Heart left ventricle (tissue), 16 donors: ENCODE measurements around the gene G6PC1. TPM values are rescaled to one million over a fixed set of nuclear protein-coding genes. Genes with fewer than 3 reads are reported as not detected.
"Not testable (repeated sequence)": the region's sequence is repeated elsewhere in the genome, so short reads cannot be mapped to it uniquely, and the experiment has no call there.

ENCODE experiments used
- ATAC-seq, 4 donors: fragments of 200-7000 bp; cut with Tn5 transposase; one replicate each; pipeline ENCODE4 v1.9.1; 2020 to 2022; ENCODE audit warnings: moderate library complexity in 4 of 4, mild to moderate bottlenecking in 3 of 4, moderate number of reproducible peaks in 1 of 4
- DNase-seq, 5 donors: peaks; one replicate each; pipeline ENCODE4 v3.0.0-alpha.2; 2020
- H3K27ac ChIP-seq, 12 donors: fragments of 200-600 bp; sonication (generic) in 4 of 12; one replicate each; pipeline versions ENCODE4 v1.5.0 to v1.8.0; 2016 to 2022; ENCODE audit warnings: mild to moderate bottlenecking in 2 of 12
- H3K27me3 ChIP-seq, 9 donors: fragments of 200-600 bp; sonication (generic) in 2 of 9; one replicate each; pipeline versions ENCODE4 v1.5.1 to v1.8.0; 2016 to 2022; ENCODE audit warnings: mild to moderate bottlenecking in 3 of 9
- H3K36me3 ChIP-seq, 9 donors: fragments of 200-600 bp; sonication (generic) in 2 of 9; one replicate each; pipeline versions ENCODE4 v1.5.0 to v1.8.0; 2018 to 2022; ENCODE audit warnings: mild to moderate bottlenecking in 2 of 9
- H3K4me1 ChIP-seq, 12 donors: fragments of 200-600 bp; sonication (generic) in 4 of 12; one replicate each; pipeline versions ENCODE4 v1.5.0 to v1.8.0; 2016 to 2022; ENCODE audit warnings: mild to moderate bottlenecking in 3 of 12
- H3K4me3 ChIP-seq, 12 donors: fragments of 200-600 bp; sonication (generic) in 4 of 12; one replicate each; pipeline versions ENCODE4 v1.5.0 to v1.8.0; 2017 to 2022; ENCODE audit warnings: mild to moderate bottlenecking in 9 of 12, moderate library complexity in 4 of 12
- H3K9me3 ChIP-seq, 12 donors: fragments of 200-600 bp; sonication (generic) in 4 of 12; one replicate each; pipeline versions ENCODE4 v1.5.0 to v1.8.0; 2016 to 2022; ENCODE audit warnings: mild to moderate bottlenecking in 1 of 12
- POLR2A ChIP-seq, 2 donors: fragments of 450-650 bp; IDR thresholded peaks; one replicate each; pipeline ENCODE4 v1.6.1; 2017; ENCODE audit warnings: antibody characterized with exemption in 2 of 2, mild to moderate bottlenecking in 2 of 2, moderate library complexity in 2 of 2
- WGBS, 4 donors: extraction: QIAGEN DNeasy Blood & Tissue Kit in 2 of 4; methylation state at CpG; one replicate each; pipeline versions ENCODE4 v1.1.5 to v1.1.7; 2013 to 2018; 5-methylcytosine and 5-hydroxymethylcytosine counted together
- intact Hi-C, 10 donors: fragments of 100-400 bp; cut with DNase I; formaldehyde crosslinking; loops; one replicate each; pipeline versions ENCODE4 v1.11.1 to v1.14.2; 2022
- long read RNA-seq, 3 donors: library from polyadenylated mRNA; unstranded; transcript quantifications; one replicate each; pipeline ENCODE4 v2.0.0, GENCODE V29; 2020 to 2021
- polyA plus RNA-seq, 2 donors: library from polyadenylated mRNA; stranded (reverse); fragments of 200-250 nt; gene quantifications; one replicate each; pipeline ENCODE4 v1.2.3, GENCODE V29; 2013
- total RNA-seq, 9 donors: library from RNA; depleted of rRNA in 2 of 9; stranded (reverse); fragments of >200 nt in 2 of 9; fragmentation: NEBNext Ultra II Directional in 3 of 9; extraction: Animal tissue kit (Norgen Biotek cat#: 25700) in 3 of 9; gene quantifications; one replicate each; pipeline versions ENCODE4 v1.1.0 to v1.2.4, GENCODE V29; 2016 to 2023
- TF ChIP-seq, protein P1 (sequence below), 12 donors: fragments of 200-600 bp; sonication (generic) in 4 of 12; IDR thresholded peaks; one replicate each; pipeline versions ENCODE4 v1.5.0 to v1.8.0; 2018 to 2022; ENCODE audit warnings: antibody characterized with exemption in 12 of 12, mild to moderate bottlenecking in 5 of 12
- donor health status: ischemic (EF 13 %, LVEDD 7.1; RV severe dilation, severe dysfunction).
- donor health status: healthy with polysubstance abuse.
- donor health status: DM: no; HTN: yes; CAD: no.
- donor health status: DM: no; HTN: no; CAD: no.
- donor health status: ischemic (EF 25% LVEDD 6.9; RV normal size, moderate dysfunction).
- donor health status: ischemic (EF 25% LVEDD 5.7; RV mildly dilated, moderate dysfunction).
- donor health status: healthy.
- donor health status: DM: yes; HTN: yes; CAD: no.
- donor health status: ischemic (EF 35%, LVEDD 5.7; RV mildly dilated, moderate dysfunction).
- donor health status: nonischemic (EF 11% LVEDD 7.7; RV severe dilation, severe dysfunction).
- donor health status: DM: yes; HTN: yes; CAD: no.
- donor health status: PGD.
- donor health status: ischemic (EF 29% LVEDD 5.4; RV normal size, mild dysfunction).
- donor health status: nonischemic (EF 23%, LVEDD 6.1; RV moderate dilation, normal function).

Gene G6PC1
- total RNA-seq: not detected
- not detected for polyA plus RNA-seq
- long read RNA-seq, donor 1: 0 reads
- long read RNA-seq, donor 2: 0 reads
- long read RNA-seq, donor 3: 0 reads

DNA sequence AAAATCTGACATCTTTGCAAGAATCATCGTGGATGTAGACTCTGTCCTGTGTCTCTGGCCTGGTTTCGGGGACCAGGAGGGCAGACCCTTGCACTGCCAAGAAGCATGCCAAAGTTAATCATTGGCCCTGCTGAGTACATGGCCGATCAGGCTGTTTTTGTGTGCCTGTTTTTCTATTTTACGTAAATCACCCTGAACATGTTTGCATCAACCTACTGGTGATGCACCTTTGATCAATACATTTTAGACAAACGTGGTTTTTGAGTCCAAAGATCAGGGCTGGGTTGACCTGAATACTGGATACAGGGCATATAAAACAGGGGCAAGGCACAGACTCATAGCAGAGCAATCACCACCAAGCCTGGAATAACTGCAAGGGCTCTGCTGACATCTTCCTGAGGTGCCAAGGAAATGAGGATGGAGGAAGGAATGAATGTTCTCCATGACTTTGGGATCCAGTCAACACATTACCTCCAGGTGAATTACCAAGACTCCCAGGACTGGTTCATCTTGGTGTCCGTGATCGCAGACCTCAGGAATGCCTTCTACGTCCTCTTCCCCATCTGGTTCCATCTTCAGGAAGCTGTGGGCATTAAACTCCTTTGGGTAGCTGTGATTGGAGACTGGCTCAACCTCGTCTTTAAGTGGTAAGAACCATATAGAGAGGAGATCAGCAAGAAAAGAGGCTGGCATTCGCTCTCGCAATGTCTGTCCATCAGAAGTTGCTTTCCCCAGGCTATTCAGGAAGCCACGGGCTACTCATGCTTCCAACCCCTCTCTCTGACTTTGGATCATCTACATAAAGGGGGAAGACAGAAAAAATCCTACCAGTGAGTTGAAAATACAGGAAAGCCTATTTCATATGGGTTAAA lies at the start of gene G6PC1:
Gene G6PC1 (plus strand): TSS at position 340 of the 872 bp plus-strand sequence. CDS start 78 bp downstream, at position 418.
- no peak for TF ChIP-seq POLR2A (IDR thresholded peaks at IDR 0.05)
- TF ChIP-seq, protein P1, sequence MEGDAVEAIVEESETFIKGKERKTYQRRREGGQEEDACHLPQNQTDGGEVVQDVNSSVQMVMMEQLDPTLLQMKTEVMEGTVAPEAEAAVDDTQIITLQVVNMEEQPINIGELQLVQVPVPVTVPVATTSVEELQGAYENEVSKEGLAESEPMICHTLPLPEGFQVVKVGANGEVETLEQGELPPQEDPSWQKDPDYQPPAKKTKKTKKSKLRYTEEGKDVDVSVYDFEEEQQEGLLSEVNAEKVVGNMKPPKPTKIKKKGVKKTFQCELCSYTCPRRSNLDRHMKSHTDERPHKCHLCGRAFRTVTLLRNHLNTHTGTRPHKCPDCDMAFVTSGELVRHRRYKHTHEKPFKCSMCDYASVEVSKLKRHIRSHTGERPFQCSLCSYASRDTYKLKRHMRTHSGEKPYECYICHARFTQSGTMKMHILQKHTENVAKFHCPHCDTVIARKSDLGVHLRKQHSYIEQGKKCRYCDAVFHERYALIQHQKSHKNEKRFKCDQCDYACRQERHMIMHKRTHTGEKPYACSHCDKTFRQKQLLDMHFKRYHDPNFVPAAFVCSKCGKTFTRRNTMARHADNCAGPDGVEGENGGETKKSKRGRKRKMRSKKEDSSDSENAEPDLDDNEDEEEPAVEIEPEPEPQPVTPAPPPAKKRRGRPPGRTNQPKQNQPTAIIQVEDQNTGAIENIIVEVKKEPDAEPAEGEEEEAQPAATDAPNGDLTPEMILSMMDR (IDR thresholded peaks at IDR 0.05): no peak
- DNase-seq (no peak), ATAC-seq (no peak)
- Histone ChIP-seq H3K4me3 (no peak within 1 kb of the TSS), H3K27ac (no peak within 1 kb of the TSS), H3K9me3 (no peaks in the 10 kb centered on the region), H3K27me3 (peaks cover 0 to 4% (median 0%) of the 10 kb centered on the region in 9 donors), H3K4me1 (peaks cover 0 to 4% (median 0%) of the 10 kb centered on the region in 12 donors), H3K36me3 (no peaks in the 10 kb centered on the region)
- intact Hi-C loops: no loop called here
- WGBS, 4 donors: 82 to 86% (median 84%) methylated on average over 12 of the region's 12 CpGs

DNA sequence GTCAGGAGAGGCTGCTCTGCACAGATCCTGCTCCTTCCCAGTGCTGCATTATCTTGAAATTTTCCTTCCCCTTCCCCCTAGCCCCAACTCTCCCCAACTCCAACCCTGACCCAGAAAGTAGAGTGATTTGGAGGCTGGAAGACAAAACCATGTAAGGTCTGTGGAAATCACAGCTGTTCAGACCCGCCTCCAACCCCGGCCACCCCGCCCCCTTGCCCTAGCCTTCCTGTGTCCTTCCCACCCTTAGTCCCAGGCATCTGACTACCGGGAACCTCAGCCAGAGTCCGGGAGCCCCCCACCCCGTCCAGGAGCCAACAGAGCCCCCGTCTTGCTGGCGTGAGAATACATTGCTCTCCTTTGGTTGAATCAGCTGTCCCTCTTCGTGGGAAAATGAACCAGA lies 49.6 kb upstream of the G6PC1 start, which contains the start of gene AOC3:
Gene AOC3 (plus strand): TSS at position 246 of the 400 bp plus-strand sequence. CDS start 145 bp downstream, at position 391.
- TF ChIP-seq POLR2A (IDR thresholded peaks at IDR 0.05): no peak
- TF ChIP-seq, protein P1 (IDR thresholded peaks at IDR 0.05): no peak
- H3K4me3 ChIP-seq: peak within 1 kb of the TSS in 11 of 12 donors; percentile 6 to 56 (median 39)
- DNase-seq (peak in 4 of 5 donors; percentile 44 to 63 (median 52)), ATAC-seq (peak in 3 of 4 donors; percentile 26 to 54 (median 49))
- 19 to 57% (median 47%) methylated on average over 9 of the region's 9 CpGs for WGBS, 4 donors
- intact Hi-C loops: no loop called here
- H3K36me3 ChIP-seq: no peaks in the 10 kb centered on the region
- H3K4me1 ChIP-seq: peaks cover 0 to 30% (median 9%) of the 10 kb centered on the region in 12 donors
- H3K27me3 ChIP-seq: peaks cover 0 to 4% (median 0%) of the 10 kb centered on the region in 9 donors
- H3K9me3 ChIP-seq: no peaks in the 10 kb centered on the region
- peak within 1 kb of the TSS in 6 of 12 donors; percentile 23 to 85 (median 60) for H3K27ac ChIP-seq

DNA sequence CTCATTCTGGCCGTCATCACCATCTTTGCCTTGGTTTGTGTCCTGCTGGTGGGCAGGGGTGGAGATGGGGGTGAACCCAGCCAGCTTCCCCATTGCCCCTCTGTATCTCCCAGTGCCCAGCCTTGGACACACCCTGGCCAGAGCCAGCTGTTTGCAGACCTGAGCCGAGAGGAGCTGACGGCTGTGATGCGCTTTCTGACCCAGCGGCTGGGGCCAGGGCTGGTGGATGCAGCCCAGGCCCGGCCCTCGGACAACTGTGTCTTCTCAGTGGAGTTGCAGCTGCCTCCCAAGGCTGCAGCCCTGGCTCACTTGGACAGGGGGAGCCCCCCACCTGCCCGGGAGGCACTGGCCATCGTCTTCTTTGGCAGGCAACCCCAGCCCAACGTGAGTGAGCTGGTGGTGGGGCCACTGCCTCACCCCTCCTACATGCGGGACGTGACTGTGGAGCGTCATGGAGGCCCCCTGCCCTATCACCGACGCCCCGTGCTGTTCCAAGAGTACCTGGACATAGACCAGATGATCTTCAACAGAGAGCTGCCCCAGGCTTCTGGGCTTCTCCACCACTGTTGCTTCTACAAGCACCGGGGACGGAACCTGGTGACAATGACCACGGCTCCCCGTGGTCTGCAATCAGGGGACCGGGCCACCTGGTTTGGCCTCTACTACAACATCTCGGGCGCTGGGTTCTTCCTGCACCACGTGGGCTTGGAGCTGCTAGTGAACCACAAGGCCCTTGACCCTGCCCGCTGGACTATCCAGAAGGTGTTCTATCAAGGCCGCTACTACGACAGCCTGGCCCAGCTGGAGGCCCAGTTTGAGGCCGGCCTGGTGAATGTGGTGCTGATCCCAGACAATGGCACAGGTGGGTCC lies 49.0 kb upstream of the G6PC1 start:
- H3K27me3 ChIP-seq, H3K9me3 ChIP-seq, H3K36me3 ChIP-seq, intact Hi-C loops: not testable (repeated sequence)
- 76 to 97% (median 80%) methylated on average over 5 to 25 of the region's 28 CpGs for WGBS, 4 donors
- peaks cover 0 to 30% (median 9%) of the 10 kb centered on the region in 12 donors for H3K4me1 ChIP-seq
- H3K4me3 ChIP-seq: peak overlapping the region in 11 of 12 donors; percentile 6 to 56 (median 39)
- peak overlapping the region in 6 of 12 donors; percentile 23 to 85 (median 60) for H3K27ac ChIP-seq
- DNase-seq: peak in 1 of 5 donors; percentile 28
- peak in 1 of 4 donors; percentile 5 for ATAC-seq

DNA sequence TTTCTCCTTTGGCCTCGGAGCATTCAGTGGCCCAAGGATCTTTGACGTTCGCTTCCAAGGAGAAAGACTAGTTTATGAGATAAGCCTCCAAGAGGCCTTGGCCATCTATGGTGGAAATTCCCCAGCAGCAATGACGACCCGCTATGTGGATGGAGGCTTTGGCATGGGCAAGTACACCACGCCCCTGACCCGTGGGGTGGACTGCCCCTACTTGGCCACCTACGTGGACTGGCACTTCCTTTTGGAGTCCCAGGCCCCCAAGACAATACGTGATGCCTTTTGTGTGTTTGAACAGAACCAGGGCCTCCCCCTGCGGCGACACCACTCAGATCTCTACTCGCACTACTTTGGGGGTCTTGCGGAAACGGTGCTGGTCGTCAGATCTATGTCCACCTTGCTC lies 48.2 kb upstream of the G6PC1 start:
- peak in 1 of 5 donors; percentile 33 for DNase-seq
- Histone ChIP-seq H3K27me3 (peaks cover 0 to 4% (median 0%) of the 10 kb centered on the region in 9 donors), H3K36me3 (no peaks in the 10 kb centered on the region), H3K4me3 (peak overlapping the region in 11 of 12 donors; percentile 5 to 56 (median 39)), H3K9me3 (no peaks in the 10 kb centered on the region), H3K4me1 (peaks cover 0 to 30% (median 7%) of the 10 kb centered on the region in 12 donors), H3K27ac (peak overlapping the region in 8 of 12 donors; percentile 18 to 85 (median 57))
- ATAC-seq: no peak
- WGBS, 4 donors: 87 to 91% (median 89%) methylated on average over 15 of the region's 15 CpGs
- intact Hi-C loops: no loop called here
- no peak for TF ChIP-seq POLR2A (IDR thresholded peaks at IDR 0.05)
- TF ChIP-seq, protein P1 (IDR thresholded peaks at IDR 0.05): no peak
